HS-5 (cell line): ENCODE measurements around the gene TOP3A.

ENCODE experiments used
- DNase-seq: peaks from one replicate; pipeline ENCODE4 v3.0.0-alpha.2; 2012; ENCODE audit warnings: low read depth

TOP3A gene

DNA sequence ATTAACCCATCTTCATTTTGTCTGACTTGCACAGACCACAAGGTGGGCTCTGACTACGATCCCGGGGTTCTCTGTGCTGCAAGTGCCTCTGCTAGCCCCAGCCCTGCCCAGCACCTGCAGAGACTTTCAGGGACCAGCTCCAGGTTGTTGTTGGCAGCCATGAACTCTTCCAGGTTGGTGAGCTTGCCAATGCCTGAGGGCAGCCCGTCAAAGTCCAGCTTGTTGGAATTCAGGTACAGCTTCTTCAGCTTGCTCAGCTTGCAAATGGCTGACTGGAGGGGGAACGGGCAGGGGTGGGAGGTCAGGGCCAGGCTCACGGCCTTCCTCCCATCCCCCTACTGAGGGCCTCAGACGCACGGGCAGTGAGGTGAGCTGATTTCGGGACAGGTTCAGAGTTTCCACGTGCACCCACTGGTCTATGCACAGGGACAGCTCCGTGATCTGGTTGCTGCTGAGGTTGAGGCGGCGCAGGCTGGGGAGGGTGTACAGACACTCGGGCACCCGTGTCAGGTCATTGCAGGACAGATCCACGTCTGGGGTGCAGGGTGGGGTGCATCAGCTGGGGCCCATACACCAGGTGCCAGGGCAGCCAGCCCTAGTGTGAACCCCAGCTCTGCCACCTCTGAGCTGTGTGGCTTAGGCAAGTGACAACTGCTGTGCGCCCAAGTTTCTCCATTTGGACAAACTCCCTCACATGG, 61.5 kb downstream of the TOP3A start:
- DNase-seq: no peak

DNA sequence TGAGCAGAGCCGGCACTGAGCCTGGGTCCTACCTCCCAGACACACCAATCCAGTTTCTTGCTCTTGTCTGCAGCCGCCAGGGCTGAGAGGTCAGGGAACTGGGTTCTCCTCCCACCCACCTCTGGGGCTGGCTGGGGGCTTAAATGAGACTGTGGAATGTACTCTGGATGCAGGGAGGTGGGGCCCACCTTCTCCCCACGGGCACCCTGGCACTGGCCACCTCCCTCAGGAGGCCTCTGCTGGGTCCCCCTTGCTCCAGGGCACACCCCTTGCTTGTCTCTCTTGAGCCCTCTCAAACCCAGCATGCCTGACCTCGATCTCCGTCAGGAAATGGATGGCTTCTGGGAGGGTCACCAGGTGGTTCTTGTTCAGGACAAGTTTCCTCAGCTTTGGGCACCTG, 62.6 kb downstream of the TOP3A start:
- DNase-seq: no peak

DNA sequence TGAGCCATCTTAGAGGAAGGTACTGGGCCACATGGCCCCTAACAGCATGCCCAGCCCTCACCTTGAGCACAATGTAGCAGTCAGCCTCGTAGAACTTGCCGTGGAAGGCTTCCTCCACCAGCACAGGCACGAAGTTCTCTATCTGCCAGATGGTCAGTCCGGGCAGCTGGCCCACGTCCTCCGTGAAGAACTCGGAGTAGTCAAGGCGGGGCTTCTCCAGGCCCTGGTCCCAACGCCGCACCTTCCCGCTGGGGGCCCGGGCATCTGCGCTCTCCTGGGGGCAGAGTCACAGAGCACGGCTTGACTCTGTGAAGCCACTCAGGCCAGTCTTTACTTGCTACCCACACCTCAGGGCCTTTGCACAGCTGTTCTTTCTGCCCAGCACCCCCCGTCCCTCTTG, 63.6 kb downstream of the TOP3A start:
- DNase-seq: no peak

DNA sequence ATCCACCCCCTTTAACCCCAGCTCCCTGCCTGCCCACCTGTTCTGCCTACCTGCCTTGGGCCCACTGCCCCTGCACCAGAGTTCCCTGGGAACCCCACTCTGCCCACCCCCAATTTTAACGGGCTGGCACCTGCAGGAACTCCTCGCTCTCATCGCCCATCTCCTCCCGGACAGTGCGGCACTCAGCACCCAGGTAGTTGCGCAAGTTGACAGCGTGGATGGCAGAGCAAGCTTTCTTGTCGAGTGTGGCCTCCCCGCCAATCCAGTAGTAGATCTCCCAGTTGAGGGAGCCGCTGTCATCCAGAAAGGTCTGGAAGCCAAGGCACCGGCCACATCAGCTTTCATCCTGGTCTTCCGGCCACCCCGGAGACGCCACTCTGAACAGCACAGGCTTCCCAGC, 64.1 kb downstream of the TOP3A start:
- no peak for DNase-seq

DNA sequence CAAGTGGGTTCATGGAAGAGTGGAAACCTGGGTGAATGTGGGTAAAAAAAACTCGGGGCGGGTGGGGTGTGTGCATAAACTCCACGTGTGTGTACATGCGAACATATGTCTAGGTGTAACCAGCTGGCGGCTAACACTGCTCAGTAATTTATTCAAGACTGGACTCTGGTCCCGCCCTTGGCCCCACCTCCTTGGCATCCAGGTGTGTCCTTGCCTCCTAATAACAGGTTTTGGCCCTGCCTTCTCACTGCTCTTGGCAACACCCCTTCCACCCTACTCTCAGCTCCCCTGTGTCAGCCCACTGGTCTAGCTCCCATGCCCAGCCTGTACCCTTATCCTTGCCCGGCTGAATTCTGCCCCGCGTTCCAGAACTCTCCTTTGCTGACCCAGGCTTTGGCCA, 64.5 kb downstream of the TOP3A start:
- no peak for DNase-seq

DNA sequence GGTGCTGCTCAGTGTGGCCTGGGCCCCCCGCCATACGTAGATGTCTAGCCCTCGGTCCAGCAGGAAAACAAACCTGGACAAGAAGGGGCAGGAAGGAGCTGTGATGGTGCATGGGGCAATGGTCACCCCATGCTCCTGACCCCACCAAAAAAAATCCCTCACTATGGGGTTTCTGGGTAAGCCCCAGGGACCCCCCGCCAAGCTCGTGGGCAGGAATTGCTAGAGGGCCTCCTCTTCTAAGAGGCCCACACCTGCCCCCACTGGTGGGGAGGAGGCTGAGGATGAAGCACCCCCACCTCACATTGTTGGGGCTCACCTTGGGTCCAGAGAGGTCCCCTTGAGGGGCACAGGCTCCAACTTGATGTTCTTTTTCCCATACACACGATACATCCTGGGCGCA, 66.0 kb downstream of the TOP3A start:
- DNase-seq: no peak

DNA sequence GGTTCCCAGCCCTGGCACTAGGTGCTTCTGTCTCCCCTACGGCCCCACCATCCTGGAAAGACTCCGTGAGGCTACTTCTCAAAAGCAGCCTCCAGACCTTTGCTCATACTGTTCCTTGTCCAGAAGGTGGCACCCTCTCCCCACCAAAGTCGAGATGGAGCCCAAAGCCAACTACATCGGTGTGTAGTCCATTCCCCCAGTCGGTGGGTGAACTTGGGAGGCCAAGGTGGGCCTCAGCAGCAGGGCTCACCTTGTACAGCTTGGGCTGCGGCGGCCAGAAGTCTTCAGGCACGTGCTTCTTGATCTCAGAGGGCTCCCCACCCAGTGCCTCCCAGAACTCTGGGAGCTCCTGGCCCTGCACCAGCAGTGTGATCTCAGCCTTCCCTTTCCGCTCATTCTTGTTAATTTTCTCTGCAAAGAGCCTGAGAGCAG, 66.5 kb downstream of the TOP3A start:
- no peak for DNase-seq

DNA sequence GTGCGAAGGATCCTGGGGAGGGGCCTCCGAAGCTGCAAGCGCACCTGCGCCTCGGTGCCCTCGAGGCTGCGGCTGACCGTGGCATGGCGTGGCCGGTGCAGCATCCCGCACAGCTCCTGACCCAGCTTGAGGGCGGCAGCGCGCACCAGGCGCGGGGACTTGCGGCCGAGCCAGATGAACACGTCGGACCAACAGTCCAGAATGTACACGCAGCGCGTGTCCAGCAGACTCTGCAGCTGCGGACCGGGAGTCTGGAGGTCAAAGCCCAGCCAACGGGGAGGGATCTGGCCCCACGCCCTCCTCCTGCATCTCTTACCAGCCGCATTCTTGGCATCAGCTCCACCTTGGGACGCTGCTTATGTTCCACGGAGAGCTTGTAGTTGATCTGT, 67.2 kb downstream of the TOP3A start:
- DNase-seq: no peak

DNA sequence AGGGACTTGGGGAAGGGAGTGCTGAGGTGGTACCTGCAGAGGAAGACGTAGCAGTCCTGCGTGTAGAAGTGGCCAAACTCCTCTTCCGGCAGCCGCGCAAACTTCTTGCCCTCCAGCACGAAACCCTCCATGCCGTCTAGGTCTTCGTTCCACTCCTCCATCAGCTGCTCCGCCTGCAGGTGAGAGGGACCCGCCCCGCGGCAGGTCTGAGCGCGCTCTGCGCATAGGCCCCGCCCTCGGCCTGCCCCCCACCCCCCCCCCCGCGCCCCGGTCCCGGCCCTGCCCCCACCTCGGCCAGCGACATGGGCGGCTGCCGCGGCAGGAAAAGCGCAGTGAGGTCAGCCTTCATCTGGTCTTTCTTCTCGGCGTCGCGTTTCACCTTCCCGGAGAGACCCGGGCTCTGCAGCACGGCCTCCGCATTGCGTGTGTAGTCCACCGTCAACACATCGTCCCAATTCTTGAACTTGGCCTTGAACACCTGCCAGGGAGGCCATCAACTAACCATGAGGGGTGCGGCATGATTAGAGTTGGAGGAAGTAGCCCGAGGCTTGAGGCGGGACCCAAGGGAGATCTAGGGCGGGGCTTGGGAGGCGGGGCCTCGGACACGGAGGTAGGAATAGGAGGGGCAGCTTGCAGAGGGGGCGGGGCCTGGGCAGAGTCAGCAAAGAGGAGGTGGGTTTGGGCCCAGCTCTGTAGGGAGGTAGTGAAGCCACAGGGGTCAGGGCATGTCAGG, 67.7 kb downstream of the TOP3A start:
- no peak for DNase-seq

DNA sequence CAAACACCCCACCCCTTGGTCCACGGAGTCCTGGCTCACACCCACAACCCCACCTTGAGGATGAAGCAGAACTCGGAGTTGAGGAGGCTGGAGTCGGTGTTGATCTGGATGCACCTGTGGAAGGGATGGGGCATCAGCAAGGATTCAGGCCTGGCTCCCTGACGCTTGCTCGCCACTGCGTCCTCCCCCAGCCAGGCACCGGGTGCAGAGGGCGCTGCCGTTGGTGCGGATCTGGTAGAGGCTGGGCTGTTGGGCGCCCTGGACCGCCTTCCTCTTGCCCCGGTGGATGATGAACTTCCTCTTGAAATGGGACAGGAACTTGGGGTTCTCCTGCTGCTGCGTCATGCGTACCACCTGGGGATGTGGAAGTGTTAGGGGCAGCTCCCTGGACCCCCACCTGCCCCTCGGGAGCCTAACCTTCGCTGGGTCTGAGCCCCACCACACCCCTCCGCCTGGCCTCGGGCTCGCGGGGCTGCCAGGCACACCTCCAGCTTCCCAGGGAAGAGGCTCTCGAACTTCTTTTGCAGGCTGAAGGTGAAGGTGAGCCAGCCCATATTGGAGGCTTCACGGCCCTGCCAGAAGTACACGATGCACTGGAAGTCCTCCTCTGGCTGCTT, 68.6 kb downstream of the TOP3A start:
- no peak for DNase-seq

DNA sequence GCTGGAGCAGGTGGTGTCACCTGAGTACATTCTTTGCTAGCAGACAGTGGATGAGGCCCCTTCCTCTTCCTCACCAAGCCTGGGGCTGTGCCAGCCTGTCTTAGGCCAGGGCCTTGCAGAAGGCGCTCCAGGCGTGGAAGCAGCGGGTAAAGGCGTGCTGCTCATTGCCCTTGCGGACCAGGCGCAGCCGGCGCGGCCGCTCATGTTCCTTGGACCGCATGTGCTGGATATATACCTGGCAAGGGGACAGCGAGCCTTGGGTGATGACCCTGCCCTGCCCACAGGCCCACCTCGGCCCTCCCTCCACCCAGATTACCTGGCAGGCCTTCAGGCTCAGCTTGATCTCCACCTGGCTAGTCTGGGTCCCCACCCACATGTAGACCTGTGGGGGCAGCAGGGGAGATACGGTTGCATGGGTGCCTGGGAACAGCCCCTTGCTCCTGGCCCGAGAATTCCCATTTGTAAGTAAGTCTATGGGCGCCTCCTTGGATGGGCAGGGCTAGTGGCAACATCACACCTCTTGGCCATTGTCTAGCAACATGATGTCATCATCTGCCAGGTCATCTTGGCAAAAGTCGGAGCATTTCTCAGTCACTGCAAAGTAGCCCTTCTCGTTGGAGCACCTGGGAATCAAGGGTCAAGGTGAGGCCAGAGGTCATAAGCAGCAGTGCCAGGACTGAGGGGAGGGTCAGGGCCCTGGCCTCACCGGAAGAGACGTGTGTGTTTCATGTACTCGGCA, 69.6 kb downstream of the TOP3A start:
- no peak for DNase-seq

DNA sequence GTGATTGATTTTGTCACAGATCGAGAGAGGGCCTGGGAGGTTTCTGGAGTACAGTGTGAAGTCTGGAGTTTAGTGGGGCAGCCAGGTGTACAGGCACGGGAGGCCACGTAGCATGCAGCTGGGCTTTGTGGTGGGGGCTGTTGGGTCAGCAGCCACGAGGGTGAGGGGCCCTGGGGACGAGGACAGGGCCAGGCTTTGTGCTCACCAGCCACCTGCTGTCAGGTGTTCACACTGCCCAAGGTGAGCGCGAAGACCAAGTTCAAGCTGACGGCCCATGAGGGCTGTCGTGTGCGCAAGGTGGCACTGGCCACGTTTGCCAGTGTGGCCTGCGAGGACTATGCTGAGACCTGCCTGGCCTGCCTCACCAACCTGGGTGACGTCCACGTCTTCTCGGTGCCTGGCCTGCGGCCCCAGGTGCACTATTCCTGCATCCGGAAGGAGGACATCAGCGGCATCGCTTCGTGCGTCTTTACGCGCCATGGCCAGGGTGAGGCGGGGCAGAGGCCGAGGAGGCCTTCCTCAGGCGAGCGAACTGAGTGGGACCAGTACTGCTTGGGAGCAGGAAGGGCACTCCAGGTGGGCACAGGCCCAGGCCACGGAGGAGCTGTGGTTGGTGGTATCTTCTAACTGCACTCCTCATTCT, 73.4 kb downstream of the TOP3A start:
- no peak for DNase-seq

DNA sequence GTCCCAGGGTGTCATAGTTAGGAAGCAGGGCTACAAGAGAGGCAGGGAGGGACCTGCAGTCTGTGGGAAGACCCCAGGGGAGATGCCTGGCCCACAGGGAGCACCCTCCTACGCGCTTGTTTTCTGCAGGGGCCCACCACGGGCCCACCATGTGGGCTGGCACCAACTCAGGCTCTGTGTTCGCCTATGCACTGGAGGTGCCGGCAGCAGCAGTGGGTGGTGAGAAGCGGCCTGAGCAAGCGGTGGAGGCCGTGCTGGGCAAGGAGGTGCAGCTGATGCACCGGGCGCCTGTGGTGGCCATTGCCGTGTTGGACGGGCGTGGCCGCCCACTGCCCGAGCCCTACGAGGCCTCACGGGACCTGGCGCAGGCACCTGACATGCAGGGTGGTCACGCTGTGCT, 74.3 kb downstream of the TOP3A start:
- no peak for DNase-seq

DNA sequence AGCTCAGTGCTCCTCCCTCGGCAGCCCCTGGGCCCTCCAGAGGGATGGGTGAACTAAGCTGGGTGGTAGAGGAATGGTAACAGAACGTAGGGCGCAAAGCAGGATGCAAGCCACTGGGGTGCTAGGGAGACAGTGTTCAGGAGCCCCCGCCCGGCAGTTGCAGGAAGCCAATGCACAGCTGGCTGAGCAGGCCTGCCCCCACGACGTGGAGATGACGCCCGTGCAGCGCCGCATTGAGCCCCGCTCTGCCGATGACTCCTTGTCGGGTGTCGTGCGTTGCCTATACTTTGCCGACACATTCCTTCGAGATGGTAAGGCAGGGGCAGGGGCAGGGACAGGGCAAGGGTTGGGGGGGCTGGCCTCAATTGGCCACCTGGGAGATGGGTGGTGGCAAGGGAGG, 76.5 kb downstream of the TOP3A start:
- DNase-seq: no peak

DNA sequence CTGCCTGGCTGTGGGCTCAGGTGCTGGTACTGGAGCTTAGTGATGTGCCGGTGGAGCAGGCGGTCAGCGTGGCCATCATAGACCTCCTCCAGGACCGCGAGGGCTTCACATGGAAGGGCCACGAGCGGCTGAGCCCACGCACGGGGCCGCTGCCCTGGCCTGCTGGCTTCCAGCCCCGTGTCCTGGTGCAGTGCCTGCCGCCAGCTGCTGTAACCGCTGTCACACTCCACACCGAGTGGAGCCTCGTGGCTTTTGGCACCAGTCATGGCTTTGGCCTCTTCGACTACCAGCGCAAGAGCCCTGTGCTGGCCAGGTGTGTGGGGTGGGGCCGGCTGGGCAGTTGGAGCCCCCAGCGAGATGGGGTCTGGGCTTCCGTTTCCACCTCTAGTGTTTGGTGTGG, 77.3 kb downstream of the TOP3A start:
- no peak for DNase-seq

DNA sequence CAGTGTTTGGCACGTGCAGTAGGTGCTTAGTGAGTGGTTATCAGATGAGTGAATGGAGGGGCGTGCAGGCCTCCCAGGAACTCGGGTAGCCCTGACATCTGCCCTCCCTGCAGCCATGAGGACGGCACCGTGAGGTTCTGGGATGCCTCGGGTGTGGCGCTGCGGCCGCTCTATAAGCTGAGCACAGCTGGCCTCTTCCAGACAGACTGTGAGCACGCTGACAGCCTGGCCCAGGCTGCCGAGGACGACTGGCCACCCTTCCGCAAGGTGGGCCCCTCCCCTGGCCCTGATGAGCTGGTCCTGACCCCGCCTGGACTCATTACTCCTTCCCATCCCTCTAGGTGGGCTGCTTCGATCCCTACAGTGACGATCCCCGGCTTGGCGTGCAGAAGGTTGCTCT, 78.3 kb downstream of the TOP3A start:
- DNase-seq: no peak

DNA sequence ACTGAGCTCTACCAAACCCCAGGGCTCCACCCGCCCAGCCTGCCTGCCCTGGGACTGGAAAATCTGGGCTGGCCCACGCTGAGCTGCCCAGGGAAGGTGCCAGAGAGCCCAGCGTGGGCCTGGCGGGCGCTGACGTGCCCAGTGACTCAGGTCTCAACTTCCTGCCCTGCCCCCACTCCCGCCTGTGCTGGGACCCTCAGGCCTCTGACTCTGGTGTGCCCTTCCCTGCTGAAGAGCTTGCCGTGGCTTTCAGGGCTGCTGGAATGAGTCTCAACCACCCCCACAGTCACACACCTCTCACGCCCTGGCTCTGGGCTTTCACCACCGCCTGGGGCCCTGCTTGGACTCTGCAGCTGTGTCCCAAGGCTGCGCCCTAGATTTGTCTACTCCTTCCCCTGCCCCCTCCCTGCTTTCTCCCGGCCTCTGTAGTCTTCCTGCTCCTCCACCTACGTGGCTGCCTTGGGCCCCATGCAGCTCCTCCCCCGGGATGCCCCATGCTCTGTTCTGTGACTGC, 79.0 kb downstream of the TOP3A start:
- no peak for DNase-seq

DNA sequence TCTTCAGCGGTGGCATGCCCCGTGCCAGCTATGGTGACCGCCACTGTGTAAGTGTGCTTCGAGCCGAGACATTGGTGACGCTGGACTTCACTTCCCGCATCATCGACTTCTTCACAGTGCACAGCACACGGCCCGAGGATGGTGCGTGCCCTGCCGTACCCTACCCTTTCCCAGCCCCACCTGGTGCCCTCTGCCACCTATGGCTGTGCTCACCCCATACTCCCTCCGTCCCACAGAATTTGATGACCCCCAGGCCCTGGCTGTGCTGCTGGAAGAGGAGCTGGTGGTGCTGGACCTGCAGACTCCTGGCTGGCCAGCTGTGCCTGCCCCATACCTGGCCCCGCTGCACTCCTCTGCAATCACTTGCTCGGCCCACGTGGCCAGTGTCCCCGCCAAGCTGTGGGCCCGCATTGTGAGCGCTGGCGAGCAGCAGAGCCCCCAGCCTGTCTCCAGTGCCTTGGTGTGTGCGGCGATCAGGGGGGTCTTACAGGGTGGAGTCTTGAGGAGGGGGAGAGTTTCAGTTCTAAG, 79.9 kb downstream of the TOP3A start:
- DNase-seq: no peak

DNA sequence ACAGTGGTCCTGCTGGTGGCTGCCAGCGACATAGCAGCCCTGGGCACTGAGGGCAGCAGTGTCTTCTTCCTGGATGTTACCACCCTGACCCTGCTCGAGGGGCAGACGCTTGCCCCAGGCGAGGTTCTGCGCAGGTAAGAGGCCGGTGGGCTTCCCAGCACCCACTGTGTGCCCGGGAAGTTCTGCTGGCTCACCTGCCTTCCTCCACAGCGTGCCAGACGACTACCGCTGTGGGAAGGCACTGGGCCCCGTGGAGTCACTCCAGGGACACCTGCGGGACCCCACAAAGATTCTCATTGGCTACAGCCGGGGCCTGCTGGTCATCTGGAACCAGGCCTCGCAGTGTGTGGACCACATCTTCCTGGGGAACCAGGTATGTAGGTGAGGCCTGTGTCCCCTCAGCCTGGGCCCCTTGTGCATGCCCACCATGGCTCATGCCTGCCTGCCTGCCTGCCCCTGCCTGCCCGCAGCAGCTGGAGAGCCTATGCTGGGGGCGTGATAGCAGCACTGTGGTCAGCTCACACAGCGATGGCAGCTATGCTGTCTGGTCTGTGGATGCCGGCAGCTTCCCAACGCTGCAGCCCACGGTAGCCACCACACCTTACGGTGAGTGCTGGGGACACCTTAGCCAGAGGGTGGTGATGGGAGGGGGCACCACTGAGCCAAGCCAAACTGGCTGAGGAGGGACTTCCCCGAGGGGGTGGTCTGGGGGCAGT, 80.8 kb downstream of the TOP3A start:
- no peak for DNase-seq

DNA sequence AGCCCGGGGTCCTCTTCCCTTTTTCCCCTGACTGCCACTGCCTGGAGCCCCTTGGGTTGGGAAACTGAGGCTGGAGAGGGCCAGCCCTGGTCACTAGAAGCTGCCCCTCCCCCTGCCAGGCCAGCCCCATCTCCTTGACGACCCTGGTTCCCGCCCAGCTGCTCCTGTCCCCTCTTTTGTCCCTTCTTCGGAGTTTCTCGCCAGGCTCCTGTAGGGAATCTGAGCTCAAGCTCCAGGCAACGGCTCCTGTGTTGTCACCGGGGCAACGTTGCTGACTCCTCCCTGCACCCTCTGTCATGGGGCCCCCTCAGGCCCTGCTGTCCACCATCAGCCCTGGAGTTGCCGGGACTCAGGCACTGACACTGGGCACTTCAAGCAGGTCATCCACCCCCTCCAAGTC, 83.6 kb downstream of the TOP3A start:
- DNase-seq: no peak
